ENCODE results near the gene CHST4.

DNA sequence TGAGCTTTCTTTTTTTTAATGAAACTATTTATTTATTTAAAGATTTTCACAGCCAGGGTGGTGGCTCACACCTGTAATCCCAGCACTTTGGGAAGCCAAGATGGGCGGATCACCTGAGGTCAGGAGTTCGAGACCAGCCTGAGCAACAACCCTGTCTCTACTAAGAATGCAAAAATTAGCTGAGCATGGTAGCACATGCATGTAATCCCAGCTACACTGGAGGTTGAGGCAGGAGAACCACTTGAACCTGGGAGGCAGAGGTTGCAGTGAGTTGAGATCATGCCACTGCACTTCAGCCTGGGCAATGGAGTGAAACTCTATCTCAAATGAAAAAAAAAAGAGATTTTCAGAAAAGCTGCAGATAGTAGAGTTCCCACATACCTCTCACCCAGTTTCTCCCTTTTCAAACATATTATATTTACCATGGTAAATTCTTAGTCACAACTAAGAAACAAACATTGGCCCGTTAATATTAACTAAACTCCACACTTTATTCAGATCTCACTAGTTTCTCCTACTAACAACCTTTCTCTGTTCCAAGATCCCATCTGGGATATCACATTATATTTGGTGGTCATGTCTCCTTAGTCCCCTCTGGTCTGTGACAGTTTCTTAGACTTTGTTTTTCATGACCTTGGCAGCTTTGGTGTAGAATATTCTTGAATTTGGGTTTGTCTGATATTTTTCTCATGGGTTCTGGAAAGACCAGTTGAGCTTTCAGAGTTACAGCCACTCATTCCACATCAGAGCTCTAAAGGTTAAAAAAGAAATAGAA, 58.5 kb downstream of the CHST4 start:
- TF ChIP-seq, protein P1, sequence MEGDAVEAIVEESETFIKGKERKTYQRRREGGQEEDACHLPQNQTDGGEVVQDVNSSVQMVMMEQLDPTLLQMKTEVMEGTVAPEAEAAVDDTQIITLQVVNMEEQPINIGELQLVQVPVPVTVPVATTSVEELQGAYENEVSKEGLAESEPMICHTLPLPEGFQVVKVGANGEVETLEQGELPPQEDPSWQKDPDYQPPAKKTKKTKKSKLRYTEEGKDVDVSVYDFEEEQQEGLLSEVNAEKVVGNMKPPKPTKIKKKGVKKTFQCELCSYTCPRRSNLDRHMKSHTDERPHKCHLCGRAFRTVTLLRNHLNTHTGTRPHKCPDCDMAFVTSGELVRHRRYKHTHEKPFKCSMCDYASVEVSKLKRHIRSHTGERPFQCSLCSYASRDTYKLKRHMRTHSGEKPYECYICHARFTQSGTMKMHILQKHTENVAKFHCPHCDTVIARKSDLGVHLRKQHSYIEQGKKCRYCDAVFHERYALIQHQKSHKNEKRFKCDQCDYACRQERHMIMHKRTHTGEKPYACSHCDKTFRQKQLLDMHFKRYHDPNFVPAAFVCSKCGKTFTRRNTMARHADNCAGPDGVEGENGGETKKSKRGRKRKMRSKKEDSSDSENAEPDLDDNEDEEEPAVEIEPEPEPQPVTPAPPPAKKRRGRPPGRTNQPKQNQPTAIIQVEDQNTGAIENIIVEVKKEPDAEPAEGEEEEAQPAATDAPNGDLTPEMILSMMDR (IDR thresholded peaks at IDR 0.05; ENCODE audit: low read depth, low read length, poor library complexity, severe bottlenecking): no peak
- no peak for TF ChIP-seq EZH2phosphoT487 (IDR thresholded peaks at IDR 0.05; ENCODE audit: borderline replicate concordance, low read length)
